ENCODE data around the gene RCOR1.
A peak's percentile ranks its signal among the peaks of the same experiment; 100 is the strongest.

RCOR1 gene

DNA sequence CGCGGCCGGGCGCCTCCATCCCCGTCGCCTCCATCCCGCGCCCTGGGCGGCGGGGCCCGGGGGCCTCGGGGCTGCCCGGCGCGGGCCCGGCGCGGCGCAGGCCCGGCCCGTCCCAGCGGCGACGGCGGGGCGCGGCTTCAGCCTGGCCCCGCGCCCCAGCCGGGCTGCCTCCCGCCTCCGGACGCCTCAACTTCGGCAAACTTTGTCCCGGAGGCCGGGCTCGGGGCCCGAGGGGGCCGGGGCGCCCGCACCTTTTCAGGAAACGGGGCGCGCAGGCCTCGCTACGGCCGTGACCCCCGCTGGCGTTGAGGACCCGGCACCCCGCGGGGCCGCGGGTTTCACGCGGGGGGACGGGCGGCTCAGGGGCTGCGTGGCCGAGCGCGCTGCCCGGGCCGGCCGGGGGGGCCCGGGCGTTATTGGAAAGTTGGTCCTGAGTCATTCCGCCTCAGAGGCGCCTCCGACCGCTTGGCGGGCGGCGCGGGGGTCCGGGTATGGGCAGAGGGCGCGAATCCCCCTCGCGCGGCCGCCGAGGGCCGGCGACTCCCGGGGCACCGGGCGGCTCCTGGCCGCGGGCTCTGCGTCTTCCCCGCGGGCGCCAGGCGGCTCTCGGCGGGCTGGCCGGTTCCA lies 185.4 kb downstream of the RCOR1 start:
- TF ChIP-seq L3MBTL2 (conservative IDR thresholded peaks at IDR 0.05), result no peak
- TF ChIP-seq SUZ12 (IDR thresholded peaks at IDR 0.05), result no peak
- TF ChIP-seq ARNT (IDR thresholded peaks at IDR 0.05), result no peak
- no peak for TF ChIP-seq FOXK2 (IDR thresholded peaks at IDR 0.05)
- TF ChIP-seq, protein P1, sequence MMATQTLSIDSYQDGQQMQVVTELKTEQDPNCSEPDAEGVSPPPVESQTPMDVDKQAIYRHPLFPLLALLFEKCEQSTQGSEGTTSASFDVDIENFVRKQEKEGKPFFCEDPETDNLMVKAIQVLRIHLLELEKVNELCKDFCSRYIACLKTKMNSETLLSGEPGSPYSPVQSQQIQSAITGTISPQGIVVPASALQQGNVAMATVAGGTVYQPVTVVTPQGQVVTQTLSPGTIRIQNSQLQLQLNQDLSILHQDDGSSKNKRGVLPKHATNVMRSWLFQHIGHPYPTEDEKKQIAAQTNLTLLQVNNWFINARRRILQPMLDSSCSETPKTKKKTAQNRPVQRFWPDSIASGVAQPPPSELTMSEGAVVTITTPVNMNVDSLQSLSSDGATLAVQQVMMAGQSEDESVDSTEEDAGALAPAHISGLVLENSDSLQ (IDR thresholded peaks at IDR 0.05), result no peak
- TF ChIP-seq CTBP1 (IDR thresholded peaks at IDR 0.05; ENCODE audit: borderline replicate concordance), result no peak
- TF ChIP-seq FOXM1 (IDR thresholded peaks at IDR 0.05; ENCODE audit: borderline replicate concordance), result no peak
- TF ChIP-seq LEF1 (IDR thresholded peaks at IDR 0.05; ENCODE audit: borderline replicate concordance), result no peak
- TF ChIP-seq FOXA1 (IDR thresholded peaks at IDR 0.05), result no peak
- TF ChIP-seq TARDBP (IDR thresholded peaks at IDR 0.05), result no peak
- TF ChIP-seq ZNF384 (IDR thresholded peaks at IDR 0.05), result no peak
- TF ChIP-seq NFRKB (IDR thresholded peaks at IDR 0.05), result no peak
- no peak for TF ChIP-seq HDGF (IDR thresholded peaks at IDR 0.05; ENCODE audit: borderline replicate concordance)
- TF ChIP-seq BHLHE40 (IDR thresholded peaks at IDR 0.05; ENCODE audit: borderline replicate concordance), result no peak
- TF ChIP-seq ELF4 (IDR thresholded peaks at IDR 0.05), result no peak
- TF ChIP-seq SP1 (IDR thresholded peaks at IDR 0.05), result no peak
- ChIA-PET CTCF (no interaction called here), POLR2A (no interaction called here)
- no peak for DNase-seq (ENCODE audit: extremely low spot score)

DNA sequence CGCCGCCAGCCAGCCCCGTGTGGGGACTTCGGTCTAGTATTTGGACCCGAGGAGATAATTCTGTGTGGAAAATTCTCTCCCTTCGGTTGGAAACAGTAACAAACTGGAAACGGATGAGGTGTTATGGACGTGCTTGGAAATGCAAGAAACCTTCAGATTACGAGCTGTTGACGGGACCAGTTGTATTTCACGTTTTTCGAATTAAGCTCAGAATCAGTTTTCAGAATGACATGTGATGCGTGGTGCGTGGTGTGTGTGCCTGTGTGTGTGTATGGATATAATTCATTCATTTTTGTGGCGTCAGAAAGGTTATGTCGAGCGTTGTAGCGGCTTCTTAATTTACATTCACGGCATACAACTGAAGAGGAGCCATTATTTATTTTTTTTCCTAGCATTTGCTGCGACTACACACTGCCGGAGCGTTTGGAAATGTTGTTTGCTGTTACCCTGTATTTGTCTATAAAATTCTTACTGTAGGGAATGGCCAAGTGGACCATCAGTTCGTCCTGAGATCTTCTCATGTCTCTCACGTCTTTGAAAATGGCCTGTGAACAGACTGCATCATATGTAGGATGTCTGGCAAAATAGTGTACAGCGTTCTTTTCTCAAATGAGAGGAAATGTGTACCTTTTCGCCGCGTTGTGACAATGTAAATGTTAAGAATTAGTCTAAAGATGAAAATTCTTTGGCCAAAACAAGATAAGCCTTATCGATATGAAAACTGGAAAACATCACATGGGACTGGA lies 186.1 kb downstream of the RCOR1 start:
- ChIA-PET POLR2A (no interaction called here), CTCF (no interaction called here)
- TF ChIP-seq, protein P1 (IDR thresholded peaks at IDR 0.05), result peak; percentile 21; the same call in 1 of the 2 replicates
- TF ChIP-seq TARDBP (IDR thresholded peaks at IDR 0.05), result no peak
- no peak for DNase-seq (ENCODE audit: extremely low spot score)

DNA sequence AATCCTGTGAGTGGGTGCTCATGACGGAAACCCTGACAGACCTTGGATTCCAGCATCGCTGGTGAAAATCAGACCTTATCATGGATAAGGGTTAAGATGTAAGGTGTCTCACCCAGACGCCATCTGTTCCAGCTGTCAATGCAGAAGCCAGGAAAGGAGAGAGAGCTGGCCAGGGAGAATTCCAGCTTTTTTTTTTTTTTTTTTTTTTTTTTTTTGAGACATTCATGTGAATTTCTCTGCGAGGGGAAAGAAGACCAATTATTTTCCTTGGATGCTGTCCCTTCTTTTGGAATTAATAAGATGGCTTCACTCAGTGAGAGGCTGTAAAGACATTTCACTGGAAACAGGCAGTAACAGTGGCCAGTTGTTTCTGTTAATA lies 186.6 kb downstream of the RCOR1 start:
- TF ChIP-seq SP1 (IDR thresholded peaks at IDR 0.05), result no peak
- no peak for TF ChIP-seq NFRKB (IDR thresholded peaks at IDR 0.05)
- TF ChIP-seq ARNT (IDR thresholded peaks at IDR 0.05), result no peak
- no peak for TF ChIP-seq FOXK2 (IDR thresholded peaks at IDR 0.05)
- no peak for TF ChIP-seq FOXM1 (IDR thresholded peaks at IDR 0.05; ENCODE audit: borderline replicate concordance)
- TF ChIP-seq, protein P1 (IDR thresholded peaks at IDR 0.05), result no peak
- no peak for TF ChIP-seq L3MBTL2 (conservative IDR thresholded peaks at IDR 0.05)
- TF ChIP-seq LEF1 (IDR thresholded peaks at IDR 0.05; ENCODE audit: borderline replicate concordance), result no peak
- CTCF ChIA-PET, result no interaction called here
- POLR2A ChIA-PET, result no interaction called here
- no peak for DNase-seq (ENCODE audit: extremely low spot score)

DNA sequence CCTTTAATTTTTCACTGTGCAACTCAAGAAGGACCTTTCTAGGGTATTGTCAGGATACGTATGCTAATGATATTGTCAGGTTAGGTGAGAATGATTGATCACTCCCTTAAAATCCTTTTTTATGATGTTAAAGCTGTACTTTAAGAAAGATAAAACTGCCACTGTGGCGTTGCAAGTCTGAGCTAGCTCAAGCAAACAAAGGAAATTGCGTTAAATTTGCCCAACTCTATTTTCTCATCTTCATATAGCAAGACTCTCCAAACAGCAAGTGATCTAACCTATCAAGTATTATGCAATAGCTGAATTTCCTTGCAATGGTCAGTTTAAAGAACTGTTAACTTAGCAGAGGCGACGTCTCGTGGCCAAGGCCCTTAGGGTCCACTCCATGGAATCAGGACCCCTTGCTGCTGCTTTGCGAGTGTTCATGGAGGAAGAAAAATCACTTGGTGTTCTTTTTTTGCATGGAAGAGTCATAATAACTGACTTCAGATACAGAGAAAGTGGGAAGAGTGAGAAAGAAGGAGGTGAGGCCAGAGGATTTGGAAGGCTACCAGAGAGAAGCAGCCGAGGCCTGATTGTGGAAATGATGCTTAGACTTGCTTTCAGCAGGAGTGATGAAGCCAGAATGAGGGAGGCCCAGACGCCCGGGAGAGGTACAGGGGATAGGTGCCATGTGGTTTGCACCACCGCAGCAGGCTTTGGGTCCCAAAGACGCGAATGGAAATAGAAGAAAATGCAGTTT lies 187.3 kb downstream of the RCOR1 start:
- ChIA-PET POLR2A (no interaction called here), CTCF (no interaction called here)
- no peak for DNase-seq (ENCODE audit: extremely low spot score)
- TF ChIP-seq, protein P1 (IDR thresholded peaks at IDR 0.05), result peak; percentile 88
- TF ChIP-seq LEF1 (IDR thresholded peaks at IDR 0.05; ENCODE audit: borderline replicate concordance), result no peak
